T-cell (primary cell): ENCODE measurements around the gene OR7G2. TPM values are rescaled to one million over a fixed set of nuclear protein-coding genes. Genes with fewer than 3 reads are reported as not detected.
"Not testable (repeated sequence)": the region's sequence is repeated elsewhere in the genome, so short reads cannot be mapped to it uniquely, and the experiment has no call there.

ENCODE experiments used
- ATAC-seq, 4 experiments: fragments of 200-7000 bp in 3 of 4; fragments of 150-1000 bp in 1 of 4; cut with Tn5 transposase; replicated peaks in 1 of 4; 1 replicate in 3 of 4; 2 replicates in 1 of 4; pipeline ENCODE4 v1.10.0; 2021; ENCODE audit warnings: moderate library complexity in 3 of 4, mild to moderate bottlenecking in 2 of 4, moderate number of reproducible peaks in 1 of 4
- CTCF ChIA-PET, 2 donors: fragments of 300-600 bp; sonication (Branson Sonifier 250); formaldehyde crosslinking; loops; one replicate each; lab custom pipeline; 2022; ENCODE audit warnings: antibody characterized with exemption in 2 of 2; lab: Charles Lee
- POLR2A ChIA-PET, 2 donors: fragments of 300-600 bp; sonication (Branson Sonifier 250); formaldehyde crosslinking; loops; one replicate each; lab custom pipeline; 2022; ENCODE audit warnings: antibody characterized with exemption in 2 of 2; lab: Charles Lee
- DNase-seq, 35 experiments: peaks; one replicate each; pipeline versions ENCODE4 v3.0.0 to v3.0.0-alpha.2; 2013 to 2023
- H3K27ac ChIP-seq: one replicate; pipeline ENCODE4 v1.5.1; 2013; ENCODE audit warnings: low read length
- H3K27me3 ChIP-seq, 2 experiments: replicated peaks in 1 of 2; 1 replicate in 1 of 2; 2 replicates in 1 of 2; pipeline versions ENCODE4 v1.6.1 to v1.7.0; 2013; ENCODE audit warnings: low read length in 1 of 2, mixed read lengths in 1 of 2; ENCODE audit not compliant: control insufficient read depth in 2 of 2, insufficient read depth in 2 of 2; ENCODE audit errors: extremely low read depth in 1 of 2
- H3K36me3 ChIP-seq, 2 donors: 1 replicate in 1 of 2; 2 replicates in 1 of 2; pipeline versions ENCODE4 v1.6.1 to v1.7.0; 2013; ENCODE audit warnings: low read length in 1 of 2; ENCODE audit not compliant: control insufficient read depth in 2 of 2, insufficient read depth in 1 of 2; ENCODE audit errors: extremely low read depth in 1 of 2
- H3K4me1 ChIP-seq, 2 experiments: 1 replicate in 1 of 2; 2 replicates in 1 of 2; pipeline versions ENCODE4 v1.6.1 to v1.7.0; 2013; ENCODE audit warnings: low read length in 2 of 2, mixed read lengths in 1 of 2; ENCODE audit not compliant: insufficient read depth in 2 of 2, control insufficient read depth in 1 of 2; ENCODE audit errors: extremely low read depth in 1 of 2
- H3K4me3 ChIP-seq, 2 donors: 1 replicate in 1 of 2; 2 replicates in 1 of 2; pipeline versions ENCODE4 v1.5.1 to v1.7.0; 2013; ENCODE audit warnings: mild to moderate bottlenecking in 2 of 2, low read length in 1 of 2, moderate library complexity in 1 of 2; ENCODE audit not compliant: control insufficient read depth in 1 of 2; ENCODE audit errors: extremely low read depth in 1 of 2
- H3K9me3 ChIP-seq: 2 replicates; pipeline ENCODE4 v1.7.0; 2013
- H3K27ac Mint-ChIP-seq, 2 donors: one replicate each; pipeline ENCODE4 v1.8.0; 2020 to 2021; ENCODE audit warnings: mild to moderate bottlenecking in 2 of 2, mixed read lengths in 2 of 2
- H3K27me3 Mint-ChIP-seq, 2 donors: one replicate each; pipeline ENCODE4 v1.8.0; 2021 to 2022; ENCODE audit warnings: mixed read lengths in 2 of 2
- H3K36me3 Mint-ChIP-seq: one replicate; pipeline ENCODE4 v1.8.0; 2021; ENCODE audit warnings: mixed read lengths
- H3K4me1 Mint-ChIP-seq, 3 donors: one replicate each; pipeline ENCODE4 v1.8.0; 2020 to 2022; ENCODE audit warnings: mixed read lengths in 3 of 3, mild to moderate bottlenecking in 1 of 3
- H3K4me3 Mint-ChIP-seq, 3 donors: one replicate each; pipeline ENCODE4 v1.8.0; 2020 to 2022; ENCODE audit warnings: mild to moderate bottlenecking in 3 of 3, mixed read lengths in 3 of 3, moderate library complexity in 3 of 3
- H3K9me3 Mint-ChIP-seq, 3 donors: one replicate each; pipeline ENCODE4 v1.8.0; 2020 to 2022; ENCODE audit warnings: mixed read lengths in 3 of 3
- WGBS: methylation state at CpG from one replicate; pipeline ENCODE4 v1.1.5; 2013; ENCODE audit warnings: missing lambda C conversion rate; ENCODE audit not compliant: insufficient coverage; 5-methylcytosine and 5-hydroxymethylcytosine counted together
- total RNA-seq, 35 experiments: library from RNA in 6 of 35; stranded (reverse) in 6 of 35; fragments of 120-200 nt in 1 of 35; gene quantifications; one replicate each; pipeline versions ENCODE4 v1.2.1 to v1.2.4 and lab custom pipeline; 2013 to 2026

The OR7G2 gene
- total RNA-seq, 5 donors from 2014 or later (not counting 1 experiment from before 2014, with no cell fraction given) = not detected

- H3K27me3 ChIP-seq = peaks cover 0 to 9% of the 10 kb centered on the region in 2 experiments
- H3K9me3 Mint-ChIP-seq = no peaks in the 10 kb centered on the region
- H3K4me1 Mint-ChIP-seq = no peaks in the 10 kb centered on the region
- CTCF ChIA-PET = no interaction called here
- H3K27ac Mint-ChIP-seq = no peak within 1 kb of the TSS
- WGBS = no CpG with 5 or more reads among the region's 2 CpGs
- H3K27me3 Mint-ChIP-seq = peaks cover 20 to 32% of the 10 kb centered on the region in 2 donors
- ATAC-seq = no peak
- no peaks in the 10 kb centered on the region for H3K9me3 ChIP-seq
- DNase-seq = no peak
- POLR2A ChIA-PET = no interaction called here
- H3K4me1 ChIP-seq = no peaks in the 10 kb centered on the region
- no peak within 1 kb of the TSS for H3K4me3 Mint-ChIP-seq
- H3K27ac ChIP-seq = no peak within 1 kb of the TSS
- no peaks in the 10 kb centered on the region for H3K36me3 ChIP-seq
- no peaks in the 10 kb centered on the region for H3K36me3 Mint-ChIP-seq
- H3K4me3 ChIP-seq = no peak within 1 kb of the TSS
Observed at GRCh38 chr19:9086761-9087160, 20.5 kb downstream of the OR7G2 start, which contains the start of gene OR1M1. TSS of gene OR1M1 (plus strand) at chr19:9087061. CDS start at chr19:9093245, 6,184 bp downstream.

- no CpG with 5 or more reads among the region's 4 CpGs for WGBS
- no peaks in the 10 kb centered on the region for H3K9me3 ChIP-seq
- H3K27ac ChIP-seq = no peak overlapping the region
- DNase-seq (no peak), ATAC-seq (no peak)
- Mint-ChIP-seq H3K9me3 (no peaks in the 10 kb centered on the region), H3K36me3 (no peaks in the 10 kb centered on the region), H3K4me1 (peaks cover 0 to 6% (median 0%) of the 10 kb centered on the region in 3 donors), H3K27me3 (no peaks in the 10 kb centered on the region), H3K4me3 (no peak overlapping the region), H3K27ac (no peak overlapping the region)
- peaks cover 0 to 6% of the 10 kb centered on the region in 2 experiments for H3K4me1 ChIP-seq
- CTCF ChIA-PET = interaction anchor here in 1 of 2 donors (0.6 kb wide), 1 partner anchor 425 kb away, joined by 3 read pairs; no protein-coding TSS in a partner anchor
- H3K4me3 ChIP-seq = no peak overlapping the region
- no peaks in the 10 kb centered on the region for H3K36me3 ChIP-seq
- peaks cover 0 to 5% of the 10 kb centered on the region in 2 experiments for H3K27me3 ChIP-seq
- POLR2A ChIA-PET = no interaction called here
Observed at GRCh38 chr19:9078651-9079050, 28.6 kb downstream of the OR7G2 start.

DNA sequence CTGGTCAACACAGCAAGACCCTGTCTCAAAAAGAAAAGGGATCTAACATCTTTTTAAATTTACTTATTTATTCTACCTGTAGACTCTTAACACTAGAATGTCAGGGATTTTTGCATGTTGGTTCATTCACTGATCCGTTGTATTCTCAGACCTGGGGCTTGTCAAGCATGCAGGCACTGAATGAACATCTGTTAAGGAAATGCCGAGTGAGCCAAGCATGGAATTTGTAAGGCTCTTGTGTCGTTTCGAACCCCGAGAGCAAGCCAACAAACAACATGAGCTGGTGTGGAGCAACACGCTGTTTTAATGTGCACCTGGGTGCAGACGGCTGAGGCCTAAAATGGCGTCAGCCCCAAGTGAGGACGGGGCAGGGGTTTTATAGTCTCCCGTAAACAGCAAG is 30.4 kb downstream of the OR7G2 start:
- Histone ChIP-seq H3K27ac (no peak overlapping the region), H3K4me1 (peaks cover 0 to 6% of the 10 kb centered on the region in 2 experiments), H3K9me3 (no peaks in the 10 kb centered on the region), H3K27me3 (peaks cover 0 to 3% of the 10 kb centered on the region in 2 experiments), H3K36me3 (no peaks in the 10 kb centered on the region), H3K4me3 (no peak overlapping the region)
- Mint-ChIP-seq H3K27ac (no peak overlapping the region), H3K27me3 (no peaks in the 10 kb centered on the region), H3K4me3 (no peak overlapping the region), H3K9me3 (no peaks in the 10 kb centered on the region), H3K36me3 (no peaks in the 10 kb centered on the region), H3K4me1 (peaks cover 0 to 6% (median 0%) of the 10 kb centered on the region in 3 donors)
- POLR2A ChIA-PET = no interaction called here
- CTCF ChIA-PET = no interaction called here
- no peak for ATAC-seq
- WGBS = 85% methylated on average over 10 of the region's 10 CpGs
- DNase-seq = no peak

DNA sequence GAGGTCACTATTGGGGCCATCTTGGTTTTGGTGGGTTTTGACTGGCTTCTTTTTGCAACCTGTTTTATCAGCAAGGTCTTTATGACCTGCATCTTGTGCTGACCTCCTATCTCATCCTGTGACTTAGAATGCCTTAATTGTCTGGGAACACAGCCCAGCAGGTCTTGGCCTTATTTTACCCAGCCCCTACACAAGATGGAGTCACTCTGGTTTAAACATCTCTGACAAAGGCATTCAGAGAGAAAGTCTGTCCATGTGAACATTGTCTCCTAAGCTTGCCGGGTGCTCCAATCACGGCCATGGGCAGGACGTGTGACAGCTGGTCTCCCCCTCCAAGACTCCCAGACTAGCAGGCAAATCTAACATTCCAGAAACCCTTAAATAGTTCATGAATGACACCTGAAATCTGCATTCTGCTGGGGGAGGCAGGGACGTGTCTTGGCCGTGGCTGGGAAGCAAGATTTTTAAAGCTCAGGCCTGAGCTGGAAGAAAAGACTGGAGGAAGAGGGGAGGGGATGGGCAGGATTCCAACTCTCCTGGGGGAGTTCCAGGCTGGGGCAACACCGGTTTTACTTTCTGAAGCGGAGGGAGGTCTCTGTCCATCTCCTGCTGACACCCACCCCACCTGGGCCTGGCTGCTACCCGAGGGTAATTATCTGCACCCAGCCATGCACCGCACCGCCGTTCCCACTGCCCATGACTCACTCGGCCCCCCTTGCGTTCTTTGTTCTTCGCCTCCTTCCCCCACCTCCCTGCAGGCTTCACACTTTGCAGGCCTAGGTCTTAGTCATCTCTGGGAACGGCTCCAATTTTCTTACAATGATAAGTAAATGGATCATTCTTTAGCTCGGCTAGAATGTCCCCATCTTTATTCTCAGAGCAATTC is 32.0 kb downstream of the OR7G2 start:
- Histone ChIP-seq H3K4me3 (no peak overlapping the region), H3K27me3 (peaks cover 0 to 3% of the 10 kb centered on the region in 2 experiments), H3K27ac (no peak overlapping the region), H3K36me3 (no peaks in the 10 kb centered on the region), H3K9me3 (no peaks in the 10 kb centered on the region), H3K4me1 (peaks cover 0 to 6% of the 10 kb centered on the region in 2 experiments)
- ChIA-PET POLR2A (no interaction called here), CTCF (interaction anchor here in 1 of 2 donors (0.6 kb wide), 1 partner anchor 508 kb away, joined by 6 read pairs; no protein-coding TSS in a partner anchor)
- no peak for DNase-seq
- H3K4me1 Mint-ChIP-seq = peaks cover 0 to 6% (median 0%) of the 10 kb centered on the region in 3 donors
- WGBS = 69% methylated on average over 10 of the region's 16 CpGs
- no peaks in the 10 kb centered on the region for H3K27me3 Mint-ChIP-seq
- no peaks in the 10 kb centered on the region for H3K36me3 Mint-ChIP-seq
- H3K4me3 Mint-ChIP-seq = no peak overlapping the region
- ATAC-seq = no peak
- H3K27ac Mint-ChIP-seq = no peak overlapping the region
- no peaks in the 10 kb centered on the region for H3K9me3 Mint-ChIP-seq

- no peaks in the 10 kb centered on the region for H3K9me3 Mint-ChIP-seq
- POLR2A ChIA-PET = no interaction called here
- WGBS = 20% methylated on average over 2 of the region's 6 CpGs
- no peak for ATAC-seq
- H3K27ac Mint-ChIP-seq = no peak overlapping the region
- Histone ChIP-seq H3K4me1 (no peaks in the 10 kb centered on the region), H3K9me3 (no peaks in the 10 kb centered on the region), H3K27ac (no peak overlapping the region), H3K36me3 (no peaks in the 10 kb centered on the region), H3K27me3 (no peaks in the 10 kb centered on the region), H3K4me3 (no peak overlapping the region)
- DNase-seq = no peak
- no peaks in the 10 kb centered on the region for H3K27me3 Mint-ChIP-seq
- no peaks in the 10 kb centered on the region for H3K36me3 Mint-ChIP-seq
- H3K4me1 Mint-ChIP-seq = no peaks in the 10 kb centered on the region
- CTCF ChIA-PET = no interaction called here
- no peak overlapping the region for H3K4me3 Mint-ChIP-seq
Observed at GRCh38 chr19:9073806-9074205, 33.5 kb downstream of the OR7G2 start.

- H3K27ac Mint-ChIP-seq, ATAC-seq, H3K4me3 ChIP-seq, H3K9me3 ChIP-seq, H3K9me3 Mint-ChIP-seq, H3K36me3 Mint-ChIP-seq, H3K4me1 ChIP-seq, H3K27me3 ChIP-seq, POLR2A ChIA-PET, H3K27ac ChIP-seq, CTCF ChIA-PET, H3K4me1 Mint-ChIP-seq, DNase-seq, H3K27me3 Mint-ChIP-seq, H3K4me3 Mint-ChIP-seq, H3K36me3 ChIP-seq: not testable (repeated sequence)
- 94% methylated on average over 4 of the region's 6 CpGs for WGBS
Observed at GRCh38 chr19:9071720-9072119, 35.6 kb downstream of the OR7G2 start.
